Measurements from ENCODE around the gene RASSF5.
"Not testable (repeated sequence)": the region's sequence is repeated elsewhere in the genome, so short reads cannot be mapped to it uniquely, and the experiment has no call there.

RASSF5 gene

DNA sequence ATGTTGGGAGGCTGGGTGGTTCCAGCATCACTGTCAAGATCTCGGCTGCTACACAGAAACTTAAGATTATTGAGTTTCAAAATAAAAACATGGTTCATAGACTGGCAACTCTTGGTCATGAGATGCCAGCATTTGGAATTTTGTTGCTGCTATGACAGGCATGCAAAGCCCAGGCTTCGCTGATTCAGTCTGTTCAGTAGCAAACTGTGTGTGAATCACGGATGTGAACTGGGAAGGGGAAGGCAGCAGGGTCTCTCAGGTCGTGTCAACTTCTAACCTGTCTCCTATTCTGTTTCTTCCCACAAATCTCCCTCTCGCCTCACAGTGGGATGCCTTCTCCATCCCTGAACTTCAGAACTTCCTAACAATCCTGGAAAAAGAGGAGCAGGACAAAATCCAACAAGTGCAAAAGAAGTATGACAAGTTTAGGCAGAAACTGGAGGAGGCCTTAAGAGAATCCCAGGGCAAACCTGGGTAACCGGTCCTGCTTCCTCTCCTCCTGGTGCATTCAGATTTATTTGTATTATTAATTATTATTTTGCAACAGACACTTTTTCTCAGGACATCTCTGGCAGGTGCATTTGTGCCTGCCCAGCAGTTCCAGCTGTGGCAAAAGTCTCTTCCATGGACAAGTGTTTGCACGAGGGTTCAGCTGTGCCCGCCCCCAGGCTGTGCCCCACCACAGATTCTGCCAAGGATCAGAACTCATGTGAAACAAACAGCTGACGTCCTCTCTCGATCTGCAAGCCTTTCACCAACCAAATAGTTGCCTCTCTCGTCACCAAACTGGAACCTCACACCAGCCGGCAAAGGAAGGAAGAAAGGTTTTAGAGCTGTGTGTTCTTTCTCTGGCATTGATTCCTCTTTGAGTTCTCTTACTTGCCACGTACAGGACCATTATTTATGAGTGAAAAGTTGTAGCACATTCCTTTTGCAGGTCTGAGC lies 79.4 kb downstream of the RASSF5 start:
- DNase-seq (ENCODE audit: low read depth in 2 of 2): no peak

DNA sequence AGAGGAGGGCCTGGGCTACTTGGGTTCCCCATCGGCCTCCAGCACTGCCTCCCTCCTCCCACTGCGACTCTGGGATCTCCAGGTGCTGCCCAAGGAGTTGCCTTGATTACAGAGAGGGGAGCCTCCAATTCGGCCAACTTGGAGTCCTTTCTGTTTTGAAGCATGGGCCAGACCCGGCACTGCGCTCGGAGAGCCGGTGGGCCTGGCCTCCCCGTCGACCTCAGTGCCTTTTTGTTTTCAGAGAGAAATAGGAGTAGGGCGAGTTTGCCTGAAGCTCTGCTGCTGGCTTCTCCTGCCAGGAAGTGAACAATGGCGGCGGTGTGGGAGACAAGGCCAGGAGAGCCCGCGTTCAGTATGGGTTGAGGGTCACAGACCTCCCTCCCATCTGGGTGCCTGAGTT lies 80.6 kb downstream of the RASSF5 start:
- DNase-seq (ENCODE audit: low read depth in 2 of 2): no peak

DNA sequence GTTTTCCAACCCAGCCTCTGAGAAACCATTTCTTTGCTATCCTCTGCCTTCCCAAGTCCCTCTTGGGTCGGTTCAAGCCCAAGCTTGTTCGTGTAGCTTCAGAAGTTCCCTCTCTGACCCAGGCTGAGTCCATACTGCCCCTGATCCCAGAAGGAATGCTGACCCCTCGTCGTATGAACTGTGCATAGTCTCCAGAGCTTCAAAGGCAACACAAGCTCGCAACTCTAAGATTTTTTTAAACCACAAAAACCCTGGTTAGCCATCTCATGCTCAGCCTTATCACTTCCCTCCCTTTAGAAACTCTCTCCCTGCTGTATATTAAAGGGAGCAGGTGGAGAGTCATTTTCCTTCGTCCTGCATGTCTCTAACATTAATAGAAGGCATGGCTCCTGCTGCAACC lies 81.2 kb downstream of the RASSF5 start:
- DNase-seq (ENCODE audit: low read depth in 2 of 2): no peak

DNA sequence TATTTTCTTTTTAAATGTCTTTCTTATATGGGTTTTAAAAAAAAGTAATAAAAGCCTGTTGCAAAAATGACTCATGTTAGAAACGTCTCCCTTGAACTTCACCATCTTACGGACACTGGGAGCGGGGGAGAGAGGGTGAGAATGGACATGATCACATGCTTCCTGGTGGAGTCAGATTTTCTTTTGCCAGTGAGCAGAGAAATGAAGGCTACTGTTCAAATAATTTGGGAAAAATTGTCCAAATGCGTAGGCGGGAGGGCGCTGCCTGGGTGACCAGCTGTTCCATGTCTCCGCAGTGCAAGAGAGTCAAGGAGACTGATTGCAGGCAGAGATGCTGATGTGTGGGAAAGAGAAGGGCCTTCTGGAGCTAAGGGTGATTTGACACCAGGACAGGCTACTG lies 81.9 kb downstream of the RASSF5 start:
- DNase-seq (ENCODE audit: low read depth in 2 of 2): no peak

DNA sequence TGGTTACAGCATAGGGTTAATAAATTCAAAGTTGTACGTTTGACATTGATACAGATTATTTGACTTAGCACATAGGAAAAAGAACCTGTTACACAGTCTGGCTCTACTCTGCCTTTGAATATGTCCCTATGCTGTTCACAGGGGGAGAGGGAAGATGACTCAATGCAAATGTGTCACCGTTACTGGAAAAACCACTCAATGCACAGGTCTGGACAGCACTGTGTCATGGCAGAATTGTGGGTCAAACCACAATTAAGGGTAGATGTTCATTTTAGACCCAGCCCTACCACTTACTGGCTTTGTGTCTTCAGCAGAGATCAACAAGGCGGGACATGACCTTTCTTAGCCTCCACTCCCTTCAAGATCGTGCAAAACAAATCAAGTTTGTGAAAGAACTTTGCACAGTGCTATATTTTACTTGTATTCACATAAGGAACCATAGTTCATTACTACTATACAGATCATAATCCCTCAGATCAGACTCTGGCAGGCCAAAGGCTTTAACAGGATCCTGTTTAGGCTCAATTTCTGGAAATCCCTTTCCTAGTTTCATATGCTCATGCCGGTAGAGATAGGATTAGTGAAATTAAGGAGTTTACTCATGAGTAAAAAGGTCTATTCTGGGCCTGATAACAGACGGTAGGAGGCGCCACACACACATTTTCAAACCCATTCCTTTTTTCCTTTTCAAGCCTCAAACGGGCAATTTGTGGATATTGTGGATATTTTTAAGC lies 82.9 kb downstream of the RASSF5 start:
- DNase-seq (ENCODE audit: low read depth in 2 of 2): no peak

DNA sequence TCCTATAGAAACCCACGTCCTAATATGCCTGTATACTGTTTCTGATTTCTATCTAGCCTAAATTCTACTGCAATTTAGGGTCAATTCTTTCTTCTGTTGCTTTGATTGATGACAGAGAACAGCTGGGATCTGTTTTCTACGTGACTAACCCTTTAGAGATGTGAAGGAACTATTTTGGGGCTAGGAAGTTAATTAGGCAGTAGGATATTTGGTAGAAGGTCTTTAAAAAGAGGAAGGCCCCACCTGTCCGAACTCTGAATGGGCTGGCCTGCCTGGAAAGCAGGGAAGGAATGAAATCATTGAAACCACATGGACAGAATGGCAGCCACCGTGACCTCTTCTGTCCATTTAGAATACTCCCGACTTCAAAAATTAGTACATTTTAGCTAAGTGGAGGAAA lies 83.9 kb downstream of the RASSF5 start:
- DNase-seq (ENCODE audit: low read depth in 2 of 2): no peak

DNA sequence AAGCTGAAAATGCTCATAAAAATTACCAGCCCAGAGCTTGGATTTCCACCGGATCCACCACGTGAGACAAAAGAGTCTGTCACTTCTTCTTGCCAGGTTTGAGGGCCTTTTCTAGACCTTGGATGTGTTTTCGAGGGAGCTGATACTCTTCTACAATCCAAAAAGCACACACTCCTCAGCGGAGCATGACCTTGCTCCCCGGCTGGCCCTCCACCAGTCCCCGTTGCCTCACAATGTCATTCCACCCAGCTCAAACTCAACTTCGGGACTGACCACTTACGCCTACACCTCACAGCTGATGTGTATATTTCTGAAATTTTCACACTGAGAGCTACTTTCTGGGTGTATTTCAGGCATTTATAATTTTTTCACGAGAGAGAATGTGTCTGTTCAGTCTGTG lies 84.4 kb downstream of the RASSF5 start:
- no peak for DNase-seq (ENCODE audit: low read depth in 2 of 2)

DNA sequence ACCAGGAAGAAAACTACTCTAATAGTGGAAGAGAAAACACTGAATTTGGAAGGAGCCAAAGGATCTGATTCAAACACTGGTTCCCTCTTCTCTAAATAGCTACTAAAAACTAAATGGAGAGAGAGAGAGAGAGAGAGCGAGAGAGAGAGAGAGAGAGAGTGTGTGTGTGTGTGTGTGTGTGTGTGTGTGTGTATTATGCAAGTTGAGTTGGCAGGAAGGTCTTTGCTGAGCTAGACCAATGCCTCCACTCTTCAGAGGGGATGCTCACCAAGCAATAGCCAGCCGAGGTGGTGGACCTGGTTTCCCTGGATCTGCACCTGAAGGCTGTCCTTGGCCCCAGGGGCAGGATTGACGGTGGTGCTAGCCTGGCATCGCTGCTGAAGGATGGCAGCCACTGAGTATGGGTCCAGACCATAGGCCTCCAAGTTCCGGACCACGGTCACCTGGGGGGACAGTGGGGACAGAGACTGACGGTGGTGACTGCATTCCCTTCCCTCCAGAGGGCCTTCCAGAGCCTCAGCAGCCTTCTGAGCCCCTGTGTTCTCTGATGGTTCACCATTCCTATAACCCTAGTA lies 86.1 kb downstream of the RASSF5 start:
- DNase-seq (ENCODE audit: low read depth in 2 of 2): no peak

DNA sequence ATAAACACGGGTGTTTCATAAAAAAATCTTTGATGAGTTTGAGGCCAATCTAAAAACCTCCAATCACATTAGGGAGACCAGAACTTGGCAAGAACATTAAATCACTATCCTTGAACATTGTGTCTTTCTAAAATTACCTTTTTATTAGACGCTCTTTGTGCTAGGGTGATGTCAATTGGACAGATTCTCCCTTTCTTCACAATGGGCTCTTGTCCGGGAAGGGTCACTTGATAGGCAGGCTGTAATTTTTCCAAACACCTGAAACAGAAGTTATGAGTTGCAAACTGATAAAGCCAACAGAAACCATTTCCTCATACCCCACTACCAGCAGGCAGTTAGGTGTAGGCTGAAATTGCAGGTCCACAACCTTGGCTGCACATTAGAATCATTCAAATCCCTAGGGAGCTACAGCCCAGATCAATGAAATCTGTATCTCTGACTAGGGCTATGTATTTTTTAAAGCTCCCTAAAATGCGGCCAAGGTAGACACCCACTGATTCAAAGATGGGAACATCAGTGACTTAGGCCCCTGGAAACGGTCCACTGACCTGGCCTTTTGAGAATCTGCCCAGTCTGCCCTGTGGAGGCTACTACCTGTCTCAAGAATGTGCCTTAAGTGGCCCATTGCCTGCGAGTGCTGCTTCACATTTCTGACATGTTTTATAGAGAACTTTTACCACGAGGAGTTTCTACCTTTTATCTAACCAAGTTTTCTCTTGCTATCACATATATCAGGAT lies 88.4 kb downstream of the RASSF5 start:
- DNase-seq (ENCODE audit: low read depth in 2 of 2): no peak

DNA sequence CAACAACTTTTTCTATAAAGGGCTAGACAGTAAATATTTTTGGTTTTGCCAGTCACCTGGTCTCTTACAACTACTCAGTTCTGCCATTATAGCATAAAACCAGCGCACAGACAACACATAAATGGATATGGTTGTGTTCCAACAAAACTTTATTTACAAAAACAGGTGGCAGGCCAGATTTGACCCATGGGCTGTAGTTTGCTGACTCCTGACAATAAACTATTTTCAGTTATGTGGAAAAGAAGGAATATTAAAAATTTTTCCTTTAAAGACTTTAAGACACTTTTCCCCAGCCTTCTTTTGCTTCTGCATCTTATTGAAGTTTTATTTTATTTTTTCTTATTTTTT lies 89.0 kb downstream of the RASSF5 start:
- DNase-seq (ENCODE audit: low read depth in 2 of 2): no peak

DNA sequence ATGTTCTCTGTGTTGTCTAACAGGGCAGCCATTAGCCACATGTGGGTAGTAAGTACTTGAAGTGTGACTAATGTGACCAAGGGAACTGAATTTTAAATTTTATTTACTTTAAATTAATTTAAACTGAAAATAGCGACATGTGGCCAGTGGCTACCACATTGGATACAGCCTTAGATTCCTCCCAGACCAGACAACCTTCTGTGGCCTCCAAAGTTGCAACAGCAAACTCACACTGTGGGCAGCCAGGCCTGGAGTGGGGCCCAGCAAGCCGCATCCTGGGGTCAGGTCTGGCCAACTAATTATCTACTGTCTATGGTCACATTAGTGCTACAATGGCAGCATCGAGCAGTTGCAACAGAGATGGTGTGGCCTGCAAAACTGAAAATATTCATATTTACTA lies 93.2 kb downstream of the RASSF5 start:
- DNase-seq (ENCODE audit: low read depth in 2 of 2): no peak

DNA sequence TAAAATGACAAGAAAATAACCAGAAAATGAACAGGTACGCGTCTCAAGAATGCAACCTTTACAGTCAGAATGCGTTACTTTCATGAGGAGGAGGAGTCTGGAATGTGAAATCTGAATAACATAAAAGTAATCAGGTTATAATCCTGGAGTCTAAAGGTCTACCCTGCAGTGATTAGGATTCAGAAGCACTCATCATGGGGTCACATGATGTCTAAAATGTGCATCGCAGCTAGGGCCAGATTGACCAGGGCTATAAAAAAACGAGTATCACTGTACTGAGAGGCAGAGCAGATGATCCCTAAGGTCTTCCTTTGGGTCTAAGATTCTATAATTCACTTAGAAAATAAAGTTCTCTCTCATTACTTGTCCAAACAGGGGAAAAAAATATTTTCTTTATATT lies 97.5 kb downstream of the RASSF5 start:
- no peak for DNase-seq (ENCODE audit: low read depth in 2 of 2)

DNA sequence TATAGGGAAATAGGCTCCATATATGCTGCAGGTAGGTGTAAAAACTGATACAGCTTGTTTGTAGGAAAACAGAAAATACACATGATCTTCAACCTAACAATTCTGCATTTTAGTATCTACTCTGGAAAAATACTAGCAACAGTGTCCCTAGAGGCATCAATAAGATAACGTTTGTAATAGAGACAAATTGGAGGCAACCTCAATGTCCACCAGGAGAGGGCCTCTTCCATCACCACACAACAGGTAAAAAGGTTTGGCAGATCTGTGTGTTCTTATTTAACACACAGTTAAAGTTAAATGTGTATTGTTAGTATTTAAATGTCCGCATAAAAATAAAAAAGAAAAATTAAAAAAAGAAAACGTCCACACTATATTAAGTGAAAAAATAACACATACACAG lies 99.5 kb downstream of the RASSF5 start:
- no peak for DNase-seq (ENCODE audit: low read depth in 2 of 2)

DNA sequence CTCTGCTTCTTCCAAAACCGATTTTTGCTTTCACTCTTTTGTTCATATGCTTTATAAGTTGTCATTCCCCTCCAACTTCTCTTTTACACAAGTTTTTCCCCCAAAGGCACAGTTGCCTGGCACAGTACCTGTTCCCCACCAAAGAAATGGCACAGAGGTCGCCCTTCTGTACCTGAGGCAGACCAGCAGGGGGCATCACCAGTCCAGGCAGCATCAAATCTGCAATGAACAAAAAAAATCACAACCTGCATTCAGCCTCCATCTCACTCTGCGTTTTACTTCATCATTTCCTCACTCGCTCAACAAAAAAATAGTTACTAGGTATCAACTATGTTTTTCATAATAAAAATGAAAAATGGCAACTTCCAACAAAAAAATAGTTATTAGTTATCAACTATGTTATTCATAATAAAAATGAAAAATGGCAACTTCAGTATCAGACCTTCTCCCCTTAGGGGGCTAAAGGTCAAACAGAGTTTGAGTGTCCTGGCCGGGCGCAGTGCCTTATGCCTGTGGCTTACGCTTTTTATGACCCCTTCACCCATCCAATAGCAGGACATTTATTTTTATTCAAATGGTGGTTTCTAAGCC lies 100.9 kb downstream of the RASSF5 start:
- DNase-seq (ENCODE audit: low read depth in 2 of 2): peak; percentile 45 to 50

DNA sequence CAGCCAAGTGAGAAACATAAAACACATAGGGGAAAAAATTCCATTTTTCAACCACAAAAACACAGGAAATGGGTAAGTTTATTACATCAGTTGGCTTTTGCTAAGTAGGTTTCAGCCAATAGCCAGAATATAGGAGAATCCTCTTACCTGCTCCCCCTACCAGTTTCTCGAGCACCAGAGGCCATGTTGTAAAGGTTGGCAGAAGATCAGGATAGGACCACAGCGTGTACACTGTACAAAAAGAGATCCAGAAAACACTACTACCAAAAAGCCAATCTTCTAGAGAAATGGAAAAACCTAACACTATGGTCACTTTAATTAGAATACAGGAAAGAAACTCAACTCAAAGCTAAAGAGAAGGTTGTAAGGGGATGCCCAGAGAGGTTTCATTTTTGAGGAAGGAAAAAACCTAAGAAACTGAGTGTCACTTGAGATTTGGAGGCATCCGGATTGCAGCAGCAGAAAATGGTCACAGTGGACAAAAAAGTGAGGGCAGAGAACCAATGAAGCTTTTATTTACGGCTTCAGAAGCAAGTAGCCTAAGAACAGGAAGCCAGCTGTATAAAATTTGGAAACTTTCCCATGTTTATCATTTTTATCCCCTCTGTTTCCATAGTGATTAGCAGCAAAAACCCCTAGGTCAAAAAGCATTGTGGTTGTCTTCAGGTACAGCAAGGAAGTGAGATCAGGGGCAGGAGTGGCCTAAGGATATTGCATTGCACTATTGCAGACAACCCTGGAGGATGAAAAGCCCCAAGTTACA lies 102.1 kb downstream of the RASSF5 start:
- no peak for DNase-seq (ENCODE audit: low read depth in 2 of 2)

DNA sequence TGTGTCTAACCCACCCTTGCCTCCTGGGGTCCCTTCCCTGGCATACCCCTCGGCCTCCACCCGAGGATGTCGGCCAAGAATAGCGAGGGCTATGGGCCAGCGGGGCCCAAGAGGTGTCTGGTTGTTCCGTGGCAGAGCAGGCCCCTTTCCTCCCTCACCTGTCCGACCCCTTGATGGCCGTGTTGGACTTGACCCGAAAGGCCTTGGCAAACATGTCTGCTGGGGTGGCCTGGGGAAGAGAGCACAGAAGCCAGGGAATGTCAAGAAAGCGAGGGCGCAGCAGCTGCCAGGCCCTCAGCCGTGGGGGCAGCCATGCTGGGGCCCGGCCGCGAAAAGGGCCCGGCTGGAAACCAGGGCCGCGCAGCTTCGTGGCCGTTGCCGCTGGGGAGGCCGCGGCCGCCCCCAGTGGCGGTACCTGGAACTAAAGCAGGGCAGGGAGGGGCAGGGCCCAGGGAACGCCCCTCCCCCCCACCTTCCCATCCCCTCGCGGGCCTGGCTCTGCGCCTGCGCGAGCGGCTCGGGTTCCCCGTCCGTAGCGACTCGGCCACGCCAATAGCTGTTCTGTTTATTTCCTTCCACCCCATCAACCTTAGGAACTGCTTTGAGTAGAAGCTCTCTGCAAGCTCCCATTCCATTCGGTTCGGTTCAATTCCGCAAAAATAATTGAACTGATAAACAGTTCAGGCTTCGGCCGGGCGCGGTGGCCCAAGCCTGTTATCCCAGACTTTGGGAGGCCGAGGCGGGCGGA lies 105.0 kb downstream of the RASSF5 start, which contains the start of gene EIF2D:
Gene EIF2D, minus strand, starts transcription at position 337 of the 748 bp plus-strand sequence. Its CDS starts 123 bp downstream, at position 214.
- peak; percentile 93 to 94 for DNase-seq (ENCODE audit: low read depth in 2 of 2)

DNA sequence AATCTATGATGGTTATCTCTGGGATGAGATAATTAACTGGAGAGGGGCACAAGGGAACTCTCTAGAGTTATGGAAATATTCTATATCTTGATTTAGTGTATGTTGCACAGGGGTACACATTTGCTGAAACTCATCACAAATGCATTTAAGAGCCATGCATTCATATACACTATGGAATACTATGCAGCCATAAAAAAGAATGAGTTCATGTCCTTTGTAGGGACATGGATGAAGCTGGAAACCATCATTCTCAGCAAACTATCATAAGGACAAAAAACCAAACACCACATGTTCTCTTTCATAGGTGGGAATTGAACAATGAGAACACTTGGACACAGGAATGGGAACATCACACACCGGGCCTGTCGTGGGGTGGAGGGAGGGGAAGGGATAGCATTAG lies 119.1 kb downstream of the RASSF5 start:
- not testable (repeated sequence) for DNase-seq (ENCODE audit: low read depth in 2 of 2)

DNA sequence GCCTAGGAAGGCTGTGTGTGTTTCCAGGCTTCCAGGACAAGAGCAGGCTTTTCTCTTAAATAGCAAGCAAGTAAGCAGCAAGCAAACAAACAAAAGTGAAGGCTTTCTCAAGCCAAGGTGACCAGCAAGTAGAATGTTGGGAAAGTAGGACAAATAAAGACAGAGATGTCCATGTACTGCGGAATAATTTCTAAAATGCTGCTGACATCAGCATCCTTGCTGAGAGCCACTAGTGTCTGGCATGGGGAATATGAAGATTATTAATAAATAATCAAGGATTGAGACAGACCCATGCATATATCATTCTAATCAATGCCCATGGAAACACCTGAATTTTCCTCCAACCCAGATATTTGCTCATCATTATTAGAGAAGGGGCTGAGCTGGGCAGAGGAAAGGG lies 121.6 kb downstream of the RASSF5 start:
- DNase-seq (ENCODE audit: low read depth in 2 of 2): no peak

DNA sequence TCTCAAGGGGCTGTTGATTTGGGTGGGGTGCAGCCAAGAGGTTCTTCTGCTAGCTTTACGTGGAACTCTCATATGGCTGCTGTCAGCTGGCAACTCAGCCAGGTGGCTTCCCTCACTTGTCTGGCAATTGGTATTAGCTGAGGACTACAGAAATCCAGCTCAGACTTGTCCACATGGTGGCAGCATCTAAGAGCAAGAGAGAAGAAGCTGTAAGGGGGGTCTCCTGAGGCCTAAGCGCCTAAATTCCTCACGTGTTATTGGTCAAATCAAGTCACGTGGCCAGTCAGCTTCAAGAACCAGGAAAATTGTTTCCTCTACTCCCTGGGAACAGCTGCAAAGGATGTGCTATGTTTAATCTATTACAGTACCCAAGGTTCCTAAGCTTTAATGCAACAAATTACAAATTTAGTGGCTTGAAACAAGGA lies 123.8 kb downstream of the RASSF5 start:
- DNase-seq (ENCODE audit: low read depth in 2 of 2): no peak

DNA sequence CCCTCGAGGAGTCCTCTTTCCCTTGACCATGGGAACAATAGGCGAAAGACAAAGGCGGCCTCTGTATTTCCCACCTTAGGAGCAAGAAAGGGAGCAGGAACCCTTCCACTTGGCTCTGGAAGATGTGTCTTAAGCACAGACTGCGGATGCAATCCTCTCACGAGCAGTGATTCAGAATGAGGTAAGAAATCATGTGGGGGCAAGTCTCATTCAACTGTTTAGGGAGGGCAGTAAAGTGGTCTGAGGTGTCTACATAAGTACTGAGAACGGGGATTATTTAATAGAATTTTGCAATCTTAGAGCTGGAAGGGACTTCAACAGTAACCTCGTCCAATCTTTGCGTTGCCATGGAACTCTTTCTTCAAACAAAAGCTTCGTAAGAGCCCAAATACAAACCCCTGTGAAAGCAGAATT lies 126.4 kb downstream of the RASSF5 start:
- no peak for DNase-seq (ENCODE audit: low read depth in 2 of 2)
